Sigmoid colon (tissue), 4 donors: ENCODE measurements around the gene SLC5A2.

Experiments used
- CTCF ChIP-seq, 4 experiments: fragments of 450-650 bp in 3 of 4; fragments of 200-600 bp in 1 of 4; IDR thresholded peaks; one replicate each; pipeline ENCODE4 v1.5.1; 2016 to 2019; ENCODE audit warnings: antibody characterized with exemption in 4 of 4, mild to moderate bottlenecking in 3 of 4, moderate library complexity in 2 of 4
- EP300 ChIP-seq, 4 donors: sonication (generic); formaldehyde crosslinking; IDR thresholded peaks; one replicate each; pipeline ENCODE4 v1.6.1; 2017; ENCODE audit warnings: antibody characterized with exemption in 4 of 4
- POLR2A ChIP-seq, 2 donors: fragments of 450-650 bp; IDR thresholded peaks; one replicate each; pipeline ENCODE4 v1.6.1; 2016; ENCODE audit warnings: antibody characterized with exemption in 2 of 2, mild to moderate bottlenecking in 2 of 2, moderate library complexity in 2 of 2
- POLR2AphosphoS5 ChIP-seq, 4 donors: sonication (generic); formaldehyde crosslinking; IDR thresholded peaks; one replicate each; pipeline ENCODE4 v1.6.1; 2017; ENCODE audit warnings: antibody characterized with exemption in 4 of 4

- no peak for TF ChIP-seq EP300 (IDR thresholded peaks at IDR 0.05)
- no peak for TF ChIP-seq CTCF (IDR thresholded peaks at IDR 0.05)
- no peak for TF ChIP-seq POLR2AphosphoS5 (IDR thresholded peaks at IDR 0.05)
- no peak for TF ChIP-seq POLR2A (IDR thresholded peaks at IDR 0.05)
Measured at GRCh38 chr16:31501226-31501965, 18.5 kb downstream of the SLC5A2 start.
